ENCODE measurements around the gene CDC45.

DNA sequence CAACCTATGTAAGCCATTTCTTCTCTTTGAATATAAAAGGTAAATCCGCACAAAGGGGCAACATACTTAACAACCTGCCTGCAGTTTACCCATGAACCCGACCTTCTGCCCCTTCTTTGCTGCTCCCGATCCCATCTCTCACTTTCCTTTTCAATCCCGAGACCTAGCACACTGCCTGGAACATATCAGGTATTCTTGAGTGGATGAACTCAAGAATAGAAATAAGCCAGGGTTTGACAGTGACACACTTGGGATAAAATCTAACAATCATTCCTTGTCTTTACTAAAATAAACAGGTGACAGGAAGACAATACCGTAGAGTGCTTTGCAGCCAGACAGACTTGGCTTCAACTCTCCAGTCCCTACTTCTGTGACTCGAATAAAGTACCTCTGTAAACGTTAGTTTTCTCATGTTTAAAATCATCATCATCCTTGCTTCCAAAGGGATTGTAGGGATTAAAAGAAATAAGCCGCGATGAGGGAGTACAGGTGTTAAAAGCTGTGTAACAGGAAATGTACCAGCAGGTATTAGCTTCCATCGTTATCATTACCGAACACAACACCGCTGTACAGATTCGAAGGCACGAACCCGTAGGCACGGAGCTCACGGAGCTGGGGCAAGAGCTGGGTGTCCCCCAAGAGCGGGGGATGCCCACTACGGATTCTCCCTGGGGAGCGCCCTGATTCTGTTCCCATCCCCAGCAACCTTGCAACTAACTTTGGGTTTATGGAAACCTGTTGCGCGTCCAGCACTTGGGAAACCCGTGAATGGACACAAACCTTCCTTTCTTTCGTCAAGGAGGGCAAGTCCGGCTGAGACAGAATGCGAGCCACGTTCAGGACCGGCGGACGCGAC, 1.4 kb upstream of the CDC45 start:
- TF ChIP-seq POLR2A (IDR thresholded peaks at IDR 0.05), result no peak
- TF ChIP-seq, protein P1, sequence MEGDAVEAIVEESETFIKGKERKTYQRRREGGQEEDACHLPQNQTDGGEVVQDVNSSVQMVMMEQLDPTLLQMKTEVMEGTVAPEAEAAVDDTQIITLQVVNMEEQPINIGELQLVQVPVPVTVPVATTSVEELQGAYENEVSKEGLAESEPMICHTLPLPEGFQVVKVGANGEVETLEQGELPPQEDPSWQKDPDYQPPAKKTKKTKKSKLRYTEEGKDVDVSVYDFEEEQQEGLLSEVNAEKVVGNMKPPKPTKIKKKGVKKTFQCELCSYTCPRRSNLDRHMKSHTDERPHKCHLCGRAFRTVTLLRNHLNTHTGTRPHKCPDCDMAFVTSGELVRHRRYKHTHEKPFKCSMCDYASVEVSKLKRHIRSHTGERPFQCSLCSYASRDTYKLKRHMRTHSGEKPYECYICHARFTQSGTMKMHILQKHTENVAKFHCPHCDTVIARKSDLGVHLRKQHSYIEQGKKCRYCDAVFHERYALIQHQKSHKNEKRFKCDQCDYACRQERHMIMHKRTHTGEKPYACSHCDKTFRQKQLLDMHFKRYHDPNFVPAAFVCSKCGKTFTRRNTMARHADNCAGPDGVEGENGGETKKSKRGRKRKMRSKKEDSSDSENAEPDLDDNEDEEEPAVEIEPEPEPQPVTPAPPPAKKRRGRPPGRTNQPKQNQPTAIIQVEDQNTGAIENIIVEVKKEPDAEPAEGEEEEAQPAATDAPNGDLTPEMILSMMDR (IDR thresholded peaks at IDR 0.05), result no peak
